HepG2 (cell line): ENCODE measurements around the gene SYNPO. TPM values are rescaled to one million over a fixed set of nuclear protein-coding genes. Genes with fewer than 3 reads are reported as not detected.

ENCODE experiments used
- ATAC-seq: fragments of 200-7000 bp; cut with Tn5 transposase; 3 replicates; pipeline ENCODE4 v1.9.1; 2020; ENCODE audit warnings: mild to moderate bottlenecking, moderate library complexity
- BruUV-seq: library from RNA; stranded (reverse); fragments of 400-500 nt; replicated peaks from 2 replicates; lab custom pipeline; 2021; lab: Mats Ljungman, UMichigan
- CTCF ChIA-PET: fragments of 300-600 bp; formaldehyde crosslinking; extraction: SDS; loops from one replicate; lab custom pipeline; 2021; ENCODE audit warnings: low total read pairs, inconsistent platforms, low intra/inter-chr PET ratio; lab: Yijun Ruan, JAX
- POLR2A ChIA-PET: fragments of 350-600 bp; sonication (Branson Sonifier 250); formaldehyde crosslinking; loops from one replicate; lab custom pipeline; 2020; ENCODE audit warnings: antibody characterized with exemption, inconsistent platforms; lab: Yijun Ruan, JAX
- DNase-seq: peaks from one replicate; pipeline ENCODE4 v3.0.0-alpha.2; 2015; ENCODE audit warnings: low spot score
- FAIRE-seq: peaks from 3 replicates; lab custom pipeline; 2011; peaks lifted over from hg19 to GRCh38; lab: Jason Lieb, UNC
- H2AFZ ChIP-seq: one replicate; pipeline ENCODE4 v1.6.1; 2011; ENCODE audit warnings: low read length, inconsistent platforms
- H3K27ac ChIP-seq: fragments of 300-600 bp; 3 replicates; pipeline ENCODE4 v1.8.0; 2011; ENCODE audit warnings: mixed run types, mild to moderate bottlenecking, mixed read lengths, low read length, inconsistent platforms; ENCODE audit not compliant: insufficient read depth; ENCODE audit errors: extremely low read length
- H3K27me3 ChIP-seq, 2 experiments: fragments of 200-600 bp in 1 of 2; 2 replicates in 1 of 2; 3 replicates in 1 of 2; pipeline versions ENCODE4 v1.6.0 to v1.8.0; 2011; ENCODE audit warnings: low read length in 2 of 2, mild to moderate bottlenecking in 2 of 2, moderate library complexity in 2 of 2, inconsistent platforms in 1 of 2; ENCODE audit not compliant: insufficient read depth in 2 of 2, control insufficient read depth in 1 of 2
- H3K36me3 ChIP-seq, 2 experiments: fragments of 200-600 bp in 1 of 2; replicated peaks in 1 of 2; 2 replicates in 1 of 2; 3 replicates in 1 of 2; pipeline versions ENCODE4 v1.5.1 to v1.8.0; 2011; ENCODE audit warnings: low read length in 2 of 2, inconsistent platforms in 1 of 2; ENCODE audit not compliant: insufficient read depth in 2 of 2, control insufficient read depth in 1 of 2
- H3K4me1 ChIP-seq: 2 replicates; pipeline ENCODE4 v1.5.1; 2012; ENCODE audit warnings: low read length, inconsistent platforms; ENCODE audit not compliant: insufficient read depth
- H3K4me2 ChIP-seq: 2 replicates; pipeline ENCODE4 v1.6.0; 2011; ENCODE audit warnings: low read depth, low read length, inconsistent platforms
- H3K4me3 ChIP-seq, 3 experiments: fragments of 200-600 bp in 1 of 3; sonication (generic), shearing (Covaris generic) in 1 of 3; replicated peaks in 1 of 3; 2 replicates each; pipeline ENCODE4 v1.5.1; 2011 to 2016; ENCODE audit warnings: low read length in 3 of 3, inconsistent platforms in 2 of 3, low read depth in 2 of 3, mild to moderate bottlenecking in 2 of 3, control low read depth in 1 of 3, mixed read lengths in 1 of 3; ENCODE audit not compliant: insufficient read depth in 1 of 3
- H3K79me2 ChIP-seq: one replicate; pipeline ENCODE4 v1.6.1; 2011; ENCODE audit warnings: low read length, inconsistent platforms; ENCODE audit not compliant: insufficient read depth
- H3K9ac ChIP-seq: 2 replicates; pipeline ENCODE4 v1.6.0; 2011; ENCODE audit warnings: mild to moderate bottlenecking, low read depth, low read length, inconsistent platforms; ENCODE audit not compliant: insufficient read depth
- H3K9me3 ChIP-seq: 2 replicates; pipeline ENCODE4 v1.5.1; 2012; ENCODE audit warnings: mild to moderate bottlenecking, low read length
- H4K20me1 ChIP-seq: 2 replicates; pipeline ENCODE4 v1.6.0; 2011; ENCODE audit warnings: inconsistent platforms, mild to moderate bottlenecking, low read length, moderate library complexity; ENCODE audit not compliant: insufficient read depth
- ARID5B ChIP-seq: IDR thresholded peaks from 2 replicates; pipeline ENCODE4 v1.4.0; 2020; ENCODE audit warnings: mild to moderate bottlenecking, missing genetic modification reagents
- FOXP4 ChIP-seq: sonication (generic); formaldehyde crosslinking; IDR thresholded peaks from 2 replicates; pipeline ENCODE4 v1.4.0; 2020; ENCODE audit warnings: missing genetic modification reagents
- LCORL ChIP-seq, 2 experiments: fragments of 450-650 bp in 1 of 2; sonication (generic) in 1 of 2; formaldehyde crosslinking in 1 of 2; IDR thresholded peaks; 2 replicates each; pipeline versions ENCODE4 v1.5.0 to v1.6.1; 2017 to 2020; ENCODE audit warnings: antibody characterized with exemption in 1 of 2, missing genetic modification reagents in 1 of 2
- NR2F2 ChIP-seq: IDR thresholded peaks from 2 replicates; pipeline ENCODE4 v1.6.1; 2012; ENCODE audit warnings: low read depth, inconsistent platforms, borderline replicate concordance
- PATZ1 ChIP-seq: sonication (generic); formaldehyde crosslinking; IDR thresholded peaks from 2 replicates; pipeline ENCODE4 v1.4.0; 2020; ENCODE audit warnings: missing genetic modification reagents
- PPARG ChIP-seq: conservative IDR thresholded peaks from 2 replicates; pipeline ENCODE4 v1.6.1; 2016; ENCODE audit warnings: missing biosample characterization, missing genetic modification reagents
- RARA ChIP-seq: IDR thresholded peaks from 2 replicates; pipeline ENCODE4 v1.6.1; 2016; ENCODE audit warnings: missing genetic modification reagents, missing compliant biosample characterization
- REXO4 ChIP-seq: sonication (generic); formaldehyde crosslinking; IDR thresholded peaks from 2 replicates; pipeline ENCODE4 v1.8.0; 2022; ENCODE audit warnings: missing genetic modification reagents, mild to moderate bottlenecking, borderline replicate concordance
- SKIL ChIP-seq: sonication (generic); formaldehyde crosslinking; IDR thresholded peaks from 2 replicates; pipeline ENCODE4 v1.8.0; 2022; ENCODE audit warnings: missing genetic modification reagents, mild to moderate bottlenecking, moderate library complexity, borderline replicate concordance
- SOX6 ChIP-seq, 2 experiments: fragments of 450-650 bp in 1 of 2; sonication (generic) in 1 of 2; formaldehyde crosslinking in 1 of 2; IDR thresholded peaks; 2 replicates each; pipeline versions ENCODE4 v1.4.0 to v1.6.1; 2017 to 2020; ENCODE audit warnings: antibody characterized with exemption in 1 of 2, mild to moderate bottlenecking in 1 of 2, missing genetic modification reagents in 1 of 2
- TCF12 ChIP-seq, 2 experiments: fragments of 450-650 bp in 1 of 2; sonication (generic) in 1 of 2; formaldehyde crosslinking in 1 of 2; IDR thresholded peaks; 2 replicates each; pipeline versions ENCODE4 v1.6.1 to v1.8.0; 2017 to 2022; ENCODE audit warnings: antibody characterized with exemption in 1 of 2, mild to moderate bottlenecking in 1 of 2, missing genetic modification reagents in 1 of 2, moderate library complexity in 1 of 2
- WGBS: methylation state at CpG from one replicate; pipeline ENCODE4 v1.1.6; 2017; ENCODE audit warnings: low lambda C conversion rate; 5-methylcytosine and 5-hydroxymethylcytosine counted together
- in situ Hi-C: cut with HindIII; loops from 2 replicates; pipeline ENCODE4 v1.10.0; 2017; ENCODE audit warnings: low pct_unique_long_range_greater_than_20kb; ENCODE audit not compliant: extremely low pct_ligation_motif_present
- intact Hi-C: fragments of 100-400 bp; cut with micrococcal nuclease; formaldehyde crosslinking; loops from one replicate; pipeline ENCODE4 v1.10.0; 2022; ENCODE audit not compliant: unreplicated experiment
- polyA plus RNA-seq, 8 experiments: library from polyadenylated mRNA; depleted of rRNA in 3 of 8; stranded (reverse) in 7 of 8; unstranded in 1 of 8; fragments of >200 nt; fragmentation: Illumina TruSeq in 4 of 8; extraction: Trizol in 4 of 8; gene quantifications; 2 replicates each; pipeline versions ENCODE4 v1.2.1 to v1.2.3, GENCODE V29; 2011 to 2016; ENCODE audit warnings: low read depth in 4 of 8, missing spikeins in 1 of 8, mixed read lengths in 1 of 8; ENCODE audit not compliant: insufficient read depth in 1 of 8
- total RNA-seq, 5 experiments: library from RNA; depleted of rRNA; stranded (reverse); fragments of >200 nt; fragmentation: Illumina TruSeq; extraction: Trizol; gene quantifications; 2 replicates each; pipeline ENCODE4 v1.2.3, GENCODE V29; 2016; ENCODE audit warnings: low read depth in 1 of 5

Gene SYNPO
- total and polyA plus RNA-seq, 2 of the 13 experiments (the other 11 are each of a cell fraction or from before 2014, with no cell fraction given) = 0.09 to 0.30 TPM

- no peaks in the 10 kb centered on the region for H4K20me1 ChIP-seq
- H3K79me2 ChIP-seq = no peaks in the 10 kb centered on the region
- peak overlapping the region; percentile 10; the same call in 1 of the 2 replicates for H3K9ac ChIP-seq
- CTCF ChIA-PET = no interaction called here
- peak; percentile 79 for ATAC-seq
- H3K36me3 ChIP-seq = no peaks in the 10 kb centered on the region
- intact Hi-C loops (no loop called here), in situ Hi-C loops (no loop called here)
- BruUV-seq = no TSS peak
- peaks cover 0 to 17% of the 10 kb centered on the region in 2 experiments; a peak in 1 of 5 replicates for H3K27me3 ChIP-seq
- peak overlapping the region in 2 of 3 experiments; percentile 4 to 41; a peak in 3 of 6 replicates for H3K4me3 ChIP-seq
- 11% methylated on average over 5 of the region's 7 CpGs for WGBS
- FAIRE-seq = peak; percentile 30
- no peak overlapping the region for H3K27ac ChIP-seq
- H3K9me3 ChIP-seq = no peaks in the 10 kb centered on the region
- H3K4me1 ChIP-seq = peaks cover 65% of the 10 kb centered on the region
- H2AFZ ChIP-seq = no peak overlapping the region
- DNase-seq = peak; percentile 41
- POLR2A ChIA-PET = no interaction called here
- peak overlapping the region; percentile 59 for H3K4me2 ChIP-seq
- TF ChIP-seq ARID5B (peak; percentile 44; the same call in 1 of the 2 replicates), REXO4 (no peak), RARA (peak; percentile 52; the same call in 1 of the 2 replicates), FOXP4 (no peak), SOX6 (IDR thresholded peaks at IDR 0.05) (no peak), SOX6 (CRISPR knock-in tag; IDR thresholded peaks at IDR 0.05) (0 out of 2 replicates have a peak, but pooled peaks have one; percentile 36), LCORL (IDR thresholded peaks at IDR 0.05) (no peak), LCORL (CRISPR knock-in tag; IDR thresholded peaks at IDR 0.05) (peak; percentile 84), PATZ1 (CRISPR knock-in tag) (peak; percentile 89), TCF12 (IDR thresholded peaks at IDR 0.05) (no peak), TCF12 (CRISPR knock-in tag; IDR thresholded peaks at IDR 0.05) (0 out of 2 replicates have a peak, but pooled peaks have one; percentile 28), SKIL (CRISPR knock-in tag) (peak; percentile 41; the same call in 1 of the 2 replicates), NR2F2 (peak; percentile 62; the same call in 1 of the 2 replicates), PPARG (0 out of 2 replicates have a peak, but pooled peaks have one; percentile 22)
Measured at GRCh38 chr5:150609843-150610584, 30.4 kb upstream of the SYNPO start.
